H9 (cell line): ENCODE results near the gene MELK. TPM values are rescaled to one million over a fixed set of nuclear protein-coding genes. Genes with fewer than 3 reads are reported as not detected.

Experiments used
- DNase-seq: peaks from one replicate; pipeline ENCODE4 v3.0.0-alpha.2; 2017
- H2AFZ ChIP-seq: one replicate; pipeline ENCODE4 v1.6.1; 2013; ENCODE audit warnings: mild to moderate bottlenecking, low read length, control low read depth, moderate library complexity
- H2AK5ac ChIP-seq: 2 replicates; pipeline ENCODE4 v1.6.1; 2013; ENCODE audit warnings: low read length, control low read depth, mixed read lengths; ENCODE audit not compliant: insufficient read length
- H2BK120ac ChIP-seq: one replicate; pipeline ENCODE4 v1.6.1; 2013; ENCODE audit warnings: low read depth, mild to moderate bottlenecking, low read length, control low read depth, inconsistent platforms; ENCODE audit not compliant: poor library complexity, severe bottlenecking
- H2BK12ac ChIP-seq: 2 replicates; pipeline ENCODE4 v1.6.1; 2013; ENCODE audit warnings: low read length, control low read depth, mixed read lengths, low read depth; ENCODE audit not compliant: insufficient read length
- H2BK15ac ChIP-seq: 2 replicates; pipeline ENCODE4 v1.6.1; 2013; ENCODE audit warnings: low read depth, low read length, control low read depth
- H2BK20ac ChIP-seq: one replicate; pipeline ENCODE4 v1.6.1; 2013; ENCODE audit warnings: low read depth, mild to moderate bottlenecking, low read length, control low read depth, inconsistent platforms; ENCODE audit not compliant: poor library complexity, severe bottlenecking
- H2BK5ac ChIP-seq: 2 replicates; pipeline ENCODE4 v1.6.1; 2013; ENCODE audit warnings: low read length, control low read depth, mixed read lengths; ENCODE audit not compliant: insufficient read length
- H3K14ac ChIP-seq: 2 replicates; pipeline ENCODE4 v1.6.1; 2013; ENCODE audit warnings: low read length, control low read depth; ENCODE audit not compliant: insufficient read depth
- H3K18ac ChIP-seq: 2 replicates; pipeline ENCODE4 v1.6.1; 2013; ENCODE audit warnings: low read depth, mild to moderate bottlenecking, mixed read lengths, low read length, control low read depth; ENCODE audit not compliant: insufficient read length
- H3K23ac ChIP-seq: 2 replicates; pipeline ENCODE4 v1.6.1; 2013; ENCODE audit warnings: low read length, control low read depth, mixed read lengths, low read depth; ENCODE audit not compliant: insufficient read length
- H3K23me2 ChIP-seq: 2 replicates; pipeline ENCODE4 v1.6.1; 2013; ENCODE audit warnings: low read depth, mild to moderate bottlenecking, mixed read lengths, low read length, control low read depth; ENCODE audit not compliant: insufficient read length, poor library complexity, severe bottlenecking
- H3K27ac ChIP-seq: 2 replicates; pipeline ENCODE4 v1.5.1; 2013; ENCODE audit warnings: low read length, control low read depth, mixed read lengths, low read depth; ENCODE audit not compliant: insufficient read length
- H3K27me3 ChIP-seq: 2 replicates; pipeline ENCODE4 v1.6.1; 2013; ENCODE audit warnings: low read length, control low read depth, inconsistent platforms; ENCODE audit not compliant: insufficient read depth
- H3K4ac ChIP-seq: 2 replicates; pipeline ENCODE4 v1.6.1; 2013; ENCODE audit warnings: low read depth, mild to moderate bottlenecking, control low read depth, inconsistent platforms, low read length, moderate library complexity
- H3K4me1 ChIP-seq: 2 replicates; pipeline ENCODE4 v1.6.1; 2013; ENCODE audit warnings: low read length, control low read depth, inconsistent platforms; ENCODE audit not compliant: insufficient read depth
- H3K4me2 ChIP-seq: 2 replicates; pipeline ENCODE4 v1.6.1; 2013; ENCODE audit warnings: low read length, control low read depth, mixed read lengths; ENCODE audit not compliant: insufficient read length, insufficient read depth
- H3K56ac ChIP-seq: 2 replicates; pipeline ENCODE4 v1.6.1; 2013; ENCODE audit warnings: low read depth, mild to moderate bottlenecking, mixed read lengths, low read length, control low read depth; ENCODE audit not compliant: insufficient read length
- H3K79me1 ChIP-seq: 2 replicates; pipeline ENCODE4 v1.6.1; 2013; ENCODE audit warnings: low read depth, mild to moderate bottlenecking, moderate library complexity, low read length, control low read depth, inconsistent platforms; ENCODE audit not compliant: insufficient read depth, poor library complexity, severe bottlenecking
- H3K79me2 ChIP-seq: 2 replicates; pipeline ENCODE4 v1.6.1; 2013; ENCODE audit warnings: low read length, control low read depth, inconsistent platforms; ENCODE audit not compliant: insufficient read depth
- H3K9ac ChIP-seq: 2 replicates; pipeline ENCODE4 v1.6.1; 2013; ENCODE audit warnings: low read length, control low read depth, mixed read lengths; ENCODE audit not compliant: insufficient read length; ENCODE audit errors: extremely low read depth
- H3K9me3 ChIP-seq: one replicate; pipeline ENCODE4 v1.6.1; 2013; ENCODE audit warnings: low read depth, low read length, inconsistent platforms; ENCODE audit not compliant: control insufficient read depth
- H3T11ph ChIP-seq: one replicate; pipeline ENCODE4 v1.6.1; 2013; ENCODE audit warnings: mild to moderate bottlenecking, low read length, control low read depth, inconsistent platforms
- H4K20me1 ChIP-seq: one replicate; pipeline ENCODE4 v1.6.1; 2013; ENCODE audit not compliant: control insufficient read depth, insufficient read length, insufficient read depth
- H4K5ac ChIP-seq: 2 replicates; pipeline ENCODE4 v1.6.1; 2013; ENCODE audit warnings: low read depth, mild to moderate bottlenecking, mixed read lengths, low read length, control low read depth; ENCODE audit not compliant: insufficient read length
- H4K8ac ChIP-seq: replicated peaks from 2 replicates; pipeline ENCODE4 v1.6.1; 2013; ENCODE audit warnings: low read length, control low read depth, mixed read lengths, low read depth; ENCODE audit not compliant: insufficient read length
- H4K91ac ChIP-seq: 2 replicates; pipeline ENCODE4 v1.6.1; 2013; ENCODE audit warnings: low read depth, mild to moderate bottlenecking, moderate library complexity, mixed read lengths, low read length, control low read depth; ENCODE audit not compliant: insufficient read length
- H3K27ac Mint-ChIP-seq, 3 experiments: 2 replicates in 2 of 3; 3 replicates in 1 of 3; pipeline ENCODE4 v1.8.0; 2020 to 2021; ENCODE audit warnings: mixed read lengths in 3 of 3, mild to moderate bottlenecking in 1 of 3, moderate library complexity in 1 of 3
- H3K27me3 Mint-ChIP-seq: 2 replicates; pipeline ENCODE4 v1.8.0; 2021; ENCODE audit warnings: low read depth, mild to moderate bottlenecking, moderate library complexity, mixed read lengths
- H3K36me3 Mint-ChIP-seq, 3 experiments: 2 replicates in 2 of 3; 3 replicates in 1 of 3; pipeline ENCODE4 v1.8.0; 2020 to 2021; ENCODE audit warnings: low read depth in 3 of 3, mixed read lengths in 3 of 3; ENCODE audit not compliant: insufficient read depth in 1 of 3
- H3K4me1 Mint-ChIP-seq, 2 experiments: 2 replicates each; pipeline ENCODE4 v1.8.0; 2020; ENCODE audit warnings: mixed read lengths in 2 of 2
- H3K4me3 Mint-ChIP-seq, 2 experiments: 2 replicates in 1 of 2; 3 replicates in 1 of 2; pipeline ENCODE4 v1.8.0; 2020 to 2021; ENCODE audit warnings: mild to moderate bottlenecking in 2 of 2, mixed read lengths in 2 of 2, moderate library complexity in 1 of 2
- H3K9me3 Mint-ChIP-seq, 2 experiments: 2 replicates in 1 of 2; 3 replicates in 1 of 2; pipeline ENCODE4 v1.8.0; 2020; ENCODE audit warnings: mild to moderate bottlenecking in 2 of 2, mixed read lengths in 2 of 2, moderate library complexity in 1 of 2
- WGBS: extraction: QIAGEN DNeasy Blood & Tissue Kit; methylation state at CpG from one replicate; pipeline ENCODE4 v1.1.7; 2013; ENCODE audit warnings: missing lambda C conversion rate, low lambda C conversion rate, mixed read lengths; ENCODE audit not compliant: insufficient read length; ENCODE audit errors: extremely low coverage; 5-methylcytosine and 5-hydroxymethylcytosine counted together
- total RNA-seq: library from RNA; stranded (reverse); gene quantifications from 2 replicates; pipeline ENCODE4 v1.2.1, GENCODE V29; 2021
- TF ChIP-seq, protein P1 (sequence below): fragments of 200-600 bp; sonication (generic); conservative IDR thresholded peaks from 3 replicates; pipeline ENCODE4 v1.8.0; 2021; ENCODE audit warnings: antibody characterized with exemption, mild to moderate bottlenecking

MELK gene
- total RNA-seq, 1 experiment from 2014 or later = 43.6 TPM

DNA sequence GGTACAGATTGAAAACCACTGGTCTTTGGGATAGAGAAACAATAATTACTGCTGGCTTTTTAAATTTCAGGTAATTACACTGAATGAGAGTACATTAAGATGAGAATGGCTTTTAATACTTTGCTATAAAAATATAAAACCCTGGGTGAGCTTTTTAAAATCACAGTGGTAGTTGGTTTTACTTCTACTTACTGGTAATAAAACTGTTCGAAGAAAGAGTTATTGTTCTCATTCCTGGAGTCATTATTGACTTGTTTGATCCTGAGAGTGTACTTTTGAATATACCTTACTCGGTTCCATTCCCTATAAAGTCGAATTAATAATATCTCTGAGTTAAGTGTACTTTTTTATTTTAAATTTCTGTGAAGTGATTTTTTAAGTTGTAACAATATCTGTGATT, 21.5 kb downstream of the MELK start:
- peaks cover 47 to 84% (median 74%) of the 10 kb centered on the region in 3 experiments; a peak in 6 of 7 replicates for H3K36me3 Mint-ChIP-seq
- H3K4me3 Mint-ChIP-seq = no peak overlapping the region
- no peaks in the 10 kb centered on the region for H3K27me3 Mint-ChIP-seq

More for the DNA sequence above, 21.5 kb downstream of the MELK start:
- Histone ChIP-seq H3T11ph (no peak overlapping the region), H2BK5ac (no peak overlapping the region), H3K18ac (no peak overlapping the region), H2BK120ac (no peak overlapping the region), H2BK15ac (no peak overlapping the region), H3K79me2 (peaks cover 2% of the 10 kb centered on the region; the same call in 1 of the 2 replicates), H3K4me2 (no peak overlapping the region), H3K9me3 (no peaks in the 10 kb centered on the region), H3K9ac (no peak overlapping the region), H3K27ac (no peak overlapping the region), H4K20me1 (no peaks in the 10 kb centered on the region), H2AK5ac (no peak overlapping the region), H4K5ac (no peak overlapping the region), H2BK12ac (no peak overlapping the region), H3K4me1 (no peaks in the 10 kb centered on the region), H4K91ac (no peak overlapping the region), H2AFZ (no peak overlapping the region), H4K8ac (no peak overlapping the region), H3K23me2 (no peaks in the 10 kb centered on the region), H3K27me3 (no peaks in the 10 kb centered on the region), H3K4ac (no peak overlapping the region), H3K14ac (no peak overlapping the region), H2BK20ac (no peak overlapping the region), H3K56ac (no peak overlapping the region), H3K79me1 (no peaks in the 10 kb centered on the region), H3K23ac (no peak overlapping the region)
- no peaks in the 10 kb centered on the region for H3K4me1 Mint-ChIP-seq
- 0 out of 5 replicates have a peak, but pooled peaks cover 0 to 3% of the 10 kb centered on the region in 2 experiments for H3K9me3 Mint-ChIP-seq
- TF ChIP-seq, protein P1, sequence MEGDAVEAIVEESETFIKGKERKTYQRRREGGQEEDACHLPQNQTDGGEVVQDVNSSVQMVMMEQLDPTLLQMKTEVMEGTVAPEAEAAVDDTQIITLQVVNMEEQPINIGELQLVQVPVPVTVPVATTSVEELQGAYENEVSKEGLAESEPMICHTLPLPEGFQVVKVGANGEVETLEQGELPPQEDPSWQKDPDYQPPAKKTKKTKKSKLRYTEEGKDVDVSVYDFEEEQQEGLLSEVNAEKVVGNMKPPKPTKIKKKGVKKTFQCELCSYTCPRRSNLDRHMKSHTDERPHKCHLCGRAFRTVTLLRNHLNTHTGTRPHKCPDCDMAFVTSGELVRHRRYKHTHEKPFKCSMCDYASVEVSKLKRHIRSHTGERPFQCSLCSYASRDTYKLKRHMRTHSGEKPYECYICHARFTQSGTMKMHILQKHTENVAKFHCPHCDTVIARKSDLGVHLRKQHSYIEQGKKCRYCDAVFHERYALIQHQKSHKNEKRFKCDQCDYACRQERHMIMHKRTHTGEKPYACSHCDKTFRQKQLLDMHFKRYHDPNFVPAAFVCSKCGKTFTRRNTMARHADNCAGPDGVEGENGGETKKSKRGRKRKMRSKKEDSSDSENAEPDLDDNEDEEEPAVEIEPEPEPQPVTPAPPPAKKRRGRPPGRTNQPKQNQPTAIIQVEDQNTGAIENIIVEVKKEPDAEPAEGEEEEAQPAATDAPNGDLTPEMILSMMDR = no peak
- DNase-seq = no peak
- H3K27ac Mint-ChIP-seq = peak overlapping the region in 1 of 3 experiments; percentile 35; a peak in 1 of 7 replicates
- no CpG with 5 or more reads among the region's 3 CpGs for WGBS
